AG04450 (cell line): ENCODE data around the gene ST8SIA1. TPM values are rescaled to one million over a fixed set of nuclear protein-coding genes. Genes with fewer than 3 reads are reported as not detected.

Experiments
- CTCF ChIA-PET: fragments of 300-600, 350-600 bp; formaldehyde crosslinking; extraction: SDS; loops from one replicate; lab custom pipeline; 2022; ENCODE audit warnings: antibody characterized with exemption, inconsistent platforms; lab: Charles Lee
- POLR2A ChIA-PET: fragments of 350-600 bp; formaldehyde crosslinking; extraction: SDS; loops from one replicate; lab custom pipeline; 2021; ENCODE audit warnings: antibody characterized with exemption, inconsistent platforms; lab: Yijun Ruan, JAX
- DNase-seq: peaks from one replicate; pipeline ENCODE4 v3.0.0-alpha.2; 2011; ENCODE audit warnings: low read depth, low spot score
- H3K27ac ChIP-seq: one replicate; pipeline ENCODE4 v1.5.1; 2012; ENCODE audit warnings: low read depth, low read length, control low read depth
- H3K27me3 ChIP-seq: one replicate; pipeline ENCODE4 v1.6.0; 2012; ENCODE audit warnings: low read length; ENCODE audit not compliant: control insufficient read depth, insufficient read depth
- H3K4me3 ChIP-seq: 2 replicates; pipeline ENCODE4 v1.5.1; 2011; ENCODE audit warnings: mild to moderate bottlenecking, low read depth, low read length, control low read depth
- H3K9me3 ChIP-seq: 2 replicates; pipeline ENCODE4 v1.5.1; 2012; ENCODE audit warnings: low read length; ENCODE audit not compliant: control insufficient read depth, insufficient read depth
- CTCF ChIP-seq: IDR thresholded peaks from 2 replicates; pipeline ENCODE4 v1.5.1; 2011; ENCODE audit warnings: low read depth, low read length, control low read depth, inconsistent platforms
- polyA plus RNA-seq: library from polyadenylated mRNA; depleted of rRNA; stranded (reverse); fragments of >200 nt; gene quantifications from 2 replicates; pipeline ENCODE4 v1.2.3, GENCODE V29; 2011

Gene ST8SIA1
- polyA plus RNA-seq, 1 experiment, result 0.26 TPM

GRCh38 chr12:22190969-22191368 lies 143.5 kb downstream of the ST8SIA1 start:
- ChIA-PET CTCF (interaction anchor here (1.2 to 2.2 kb wide), 3 partner anchors 118 to 253 kb away, joined by 3 to 11 read pairs (median 4); no protein-coding TSS in a partner anchor), POLR2A (no interaction called here)
- no peak overlapping the region for H3K27ac ChIP-seq
- H3K27me3 ChIP-seq, result no peaks in the 10 kb centered on the region
- no peaks in the 10 kb centered on the region for H3K9me3 ChIP-seq
- no peak for DNase-seq
- H3K4me3 ChIP-seq, result no peak overlapping the region
- no peak for TF ChIP-seq CTCF

- CTCF ChIA-PET, result no interaction called here
- no peak for TF ChIP-seq CTCF
- no peak for DNase-seq
- no peaks in the 10 kb centered on the region for H3K9me3 ChIP-seq
- POLR2A ChIA-PET, result no interaction called here
- H3K27me3 ChIP-seq, result no peaks in the 10 kb centered on the region
- no peak overlapping the region for H3K27ac ChIP-seq
- no peak overlapping the region for H3K4me3 ChIP-seq
These were observed 146.1 kb downstream of the ST8SIA1 start for GRCh38 chr12:22188431-22188830.

GRCh38 chr12:22180705-22181104 lies 153.8 kb downstream of the ST8SIA1 start:
- CTCF ChIA-PET, result interaction anchor here (1.0 kb wide), 1 partner anchor 154 kb away, joined by 3 read pairs; no protein-coding TSS in a partner anchor
- no peak for DNase-seq
- Histone ChIP-seq H3K27me3 (no peaks in the 10 kb centered on the region), H3K9me3 (no peaks in the 10 kb centered on the region), H3K27ac (no peak overlapping the region), H3K4me3 (no peak overlapping the region)
- no peak for TF ChIP-seq CTCF
- POLR2A ChIA-PET, result no interaction called here

GRCh38 chr12:22173177-22173576 lies 161.3 kb downstream of the ST8SIA1 start:
- ChIA-PET CTCF (interaction anchor here (0.9 to 1.1 kb wide), 2 partner anchors 162 to 476 kb away, joined by 4 to 7 read pairs; no protein-coding TSS in a partner anchor), POLR2A (no interaction called here)
- TF ChIP-seq CTCF, result no peak
- Histone ChIP-seq H3K4me3 (no peak overlapping the region), H3K27ac (no peak overlapping the region), H3K9me3 (no peaks in the 10 kb centered on the region), H3K27me3 (no peaks in the 10 kb centered on the region)
- DNase-seq, result no peak

GRCh38 chr12:22172501-22172900 lies 162.0 kb downstream of the ST8SIA1 start:
- CTCF ChIA-PET, result interaction anchor here (0.9 to 1.1 kb wide), 2 partner anchors 163 to 475 kb away, joined by 4 to 7 read pairs; no protein-coding TSS in a partner anchor
- H3K27me3 ChIP-seq, result no peaks in the 10 kb centered on the region
- DNase-seq, result no peak
- H3K27ac ChIP-seq, result no peak overlapping the region
- H3K9me3 ChIP-seq, result no peaks in the 10 kb centered on the region
- H3K4me3 ChIP-seq, result no peak overlapping the region
- POLR2A ChIA-PET, result no interaction called here
- no peak for TF ChIP-seq CTCF
